Measurements from ENCODE around the gene ADAM15.

ADAM15 gene

GRCh38 chr1:155003766-155004351 lies 47.3 kb upstream of the ADAM15 start (continued):
- TF ChIP-seq ZNF544 (tag by site-specific recombination; IDR thresholded peaks at IDR 0.05) (no peak), ZNF391 (tag by site-specific recombination; IDR thresholded peaks at IDR 0.05; ENCODE audit: borderline replicate concordance, low read depth) (0 out of 2 replicates have a peak, but pooled peaks have one; percentile 10), ZSCAN4 (tag by site-specific recombination; IDR thresholded peaks at IDR 0.05) (no peak), ZNF660 (tag by site-specific recombination; IDR thresholded peaks at IDR 0.05) (0 out of 2 replicates have a peak, but pooled peaks have one; percentile 17), ZFP69B (tag by site-specific recombination; IDR thresholded peaks at IDR 0.05) (0 out of 2 replicates have a peak, but pooled peaks have one; percentile 16), ZNF530 (tag by site-specific recombination; IDR thresholded peaks at IDR 0.05; ENCODE audit: low read depth) (no peak), SETDB1 (IDR thresholded peaks at IDR 0.05; ENCODE audit: insufficient read length, low read length) (no peak), ZSCAN30 (tag by site-specific recombination; IDR thresholded peaks at IDR 0.05) (no peak), ZSCAN23 (tag by site-specific recombination; IDR thresholded peaks at IDR 0.05) (no peak), ZNF148 (tag by site-specific recombination; IDR thresholded peaks at IDR 0.05; ENCODE audit: borderline replicate concordance) (no peak), ZNF23 (tag by site-specific recombination; IDR thresholded peaks at IDR 0.05; ENCODE audit: borderline replicate concordance) (no peak), ZNF747 (tag by site-specific recombination; IDR thresholded peaks at IDR 0.05) (no peak), ZNF521 (tag by site-specific recombination; IDR thresholded peaks at IDR 0.05) (no peak), ZSCAN18 (tag by site-specific recombination; IDR thresholded peaks at IDR 0.05) (no peak), ZNF580 (tag by site-specific recombination; IDR thresholded peaks at IDR 0.05) (peak; percentile 14; the same call in 1 of the 2 replicates), PATZ1 (tag by site-specific recombination; IDR thresholded peaks at IDR 0.05) (peak; percentile 57), ZNF335 (tag by site-specific recombination; conservative IDR thresholded peaks at IDR 0.05) (peak; percentile 70), ZNF157 (tag by site-specific recombination; IDR thresholded peaks at IDR 0.05) (no peak), GLI4 (tag by site-specific recombination; IDR thresholded peaks at IDR 0.05) (no peak), ZNF223 (tag by site-specific recombination; IDR thresholded peaks at IDR 0.05) (no peak), ZNF639 (tag by site-specific recombination; IDR thresholded peaks at IDR 0.05) (no peak), ZNF48 (tag by site-specific recombination; IDR thresholded peaks at IDR 0.05) (no peak), RBAK (tag by site-specific recombination; IDR thresholded peaks at IDR 0.05) (no peak), HOXA7 (CRISPR knock-in tag; IDR thresholded peaks at IDR 0.05; ENCODE audit: borderline replicate concordance) (no peak), ZNF248 (tag by site-specific recombination; IDR thresholded peaks at IDR 0.05) (no peak), ZBTB6 (tag by site-specific recombination; IDR thresholded peaks at IDR 0.05) (no peak), ZNF18 (tag by site-specific recombination; IDR thresholded peaks at IDR 0.05) (no peak)

All from HEK293 (cell line).